ENCODE data around the gene BRI3.
A peak's percentile ranks its signal among the peaks of the same experiment; 100 is the strongest.

Gene BRI3, protein sequence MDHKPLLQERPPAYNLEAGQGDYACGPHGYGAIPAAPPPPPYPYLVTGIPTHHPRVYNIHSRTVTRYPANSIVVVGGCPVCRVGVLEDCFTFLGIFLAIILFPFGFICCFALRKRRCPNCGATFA

GRCh38 chr7:98280791-98281756 is at the start of gene BRI3:
BRI3 (plus strand) TSS chr7:98281686; CDS start chr7:98281796, 110 bp downstream.
- DNase-seq, result peak; percentile 85

DNA sequence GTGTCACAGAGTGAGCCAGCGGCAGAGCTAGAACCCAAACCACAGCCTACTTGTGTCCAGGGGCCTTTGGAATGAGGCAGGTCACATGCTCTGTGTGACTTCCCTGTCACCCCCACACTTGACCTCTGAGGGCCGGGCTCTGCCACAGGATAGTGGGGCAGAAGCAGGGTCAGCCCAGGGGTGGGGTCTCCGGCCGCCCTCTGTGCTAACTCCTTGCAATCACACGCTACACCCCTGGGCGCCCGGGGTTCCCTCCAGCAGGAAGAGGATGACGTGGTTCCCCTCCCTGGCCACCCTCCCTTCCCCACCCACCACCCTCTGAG is 49.3 kb upstream of the BRI3 start:
- no peak for DNase-seq

- DNase-seq, result no peak
Observed at GRCh38 chr7:98232799-98233198, 48.7 kb upstream of the BRI3 start.

DNA sequence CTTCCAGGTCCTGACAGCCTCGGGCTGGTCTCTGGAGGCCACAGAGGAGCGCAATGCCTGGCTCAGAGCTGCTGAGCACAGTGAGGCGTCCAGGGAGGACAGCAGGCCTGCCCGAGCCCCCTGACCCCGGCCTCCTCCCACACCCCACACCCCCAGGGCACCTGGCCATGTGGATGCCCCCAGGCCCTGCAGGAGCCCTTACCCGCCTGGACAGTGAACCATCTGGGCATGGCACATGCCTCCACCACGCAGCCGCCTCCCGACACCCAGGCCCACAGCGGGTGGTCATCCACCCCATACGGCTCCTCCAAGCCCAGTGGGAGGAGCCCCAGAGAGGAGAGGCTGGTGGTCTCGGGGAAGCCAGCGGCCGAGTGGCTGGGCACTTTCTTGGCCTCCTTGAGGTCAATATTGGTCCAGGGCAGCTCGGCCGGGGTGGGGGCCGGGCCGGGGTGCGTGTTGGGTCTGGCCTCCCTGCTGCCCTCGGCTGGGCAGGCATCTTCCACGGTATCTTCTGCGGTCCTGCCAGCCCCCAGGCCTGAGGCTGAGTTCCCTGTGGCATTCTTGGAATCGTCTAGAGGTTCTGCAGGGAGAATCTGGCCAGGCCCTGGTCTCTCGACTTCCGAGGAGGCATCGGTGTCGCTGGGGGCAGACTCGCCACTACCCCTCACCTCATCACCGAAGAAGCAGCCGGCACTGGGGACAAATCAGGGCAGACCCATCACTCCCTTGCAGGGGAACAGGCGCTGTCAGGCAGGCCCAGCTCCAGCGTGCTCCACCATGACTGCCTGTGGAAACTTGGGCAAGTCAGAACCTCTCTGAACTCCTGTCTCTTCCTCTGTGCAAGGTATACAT is 48.0 kb upstream of the BRI3 start:
- no peak for DNase-seq

GRCh38 chr7:98234429-98235147 is 46.9 kb upstream of the BRI3 start:
- DNase-seq, result no peak

- no peak for DNase-seq
Observed at GRCh38 chr7:98235901-98236300, 45.6 kb upstream of the BRI3 start.

DNA sequence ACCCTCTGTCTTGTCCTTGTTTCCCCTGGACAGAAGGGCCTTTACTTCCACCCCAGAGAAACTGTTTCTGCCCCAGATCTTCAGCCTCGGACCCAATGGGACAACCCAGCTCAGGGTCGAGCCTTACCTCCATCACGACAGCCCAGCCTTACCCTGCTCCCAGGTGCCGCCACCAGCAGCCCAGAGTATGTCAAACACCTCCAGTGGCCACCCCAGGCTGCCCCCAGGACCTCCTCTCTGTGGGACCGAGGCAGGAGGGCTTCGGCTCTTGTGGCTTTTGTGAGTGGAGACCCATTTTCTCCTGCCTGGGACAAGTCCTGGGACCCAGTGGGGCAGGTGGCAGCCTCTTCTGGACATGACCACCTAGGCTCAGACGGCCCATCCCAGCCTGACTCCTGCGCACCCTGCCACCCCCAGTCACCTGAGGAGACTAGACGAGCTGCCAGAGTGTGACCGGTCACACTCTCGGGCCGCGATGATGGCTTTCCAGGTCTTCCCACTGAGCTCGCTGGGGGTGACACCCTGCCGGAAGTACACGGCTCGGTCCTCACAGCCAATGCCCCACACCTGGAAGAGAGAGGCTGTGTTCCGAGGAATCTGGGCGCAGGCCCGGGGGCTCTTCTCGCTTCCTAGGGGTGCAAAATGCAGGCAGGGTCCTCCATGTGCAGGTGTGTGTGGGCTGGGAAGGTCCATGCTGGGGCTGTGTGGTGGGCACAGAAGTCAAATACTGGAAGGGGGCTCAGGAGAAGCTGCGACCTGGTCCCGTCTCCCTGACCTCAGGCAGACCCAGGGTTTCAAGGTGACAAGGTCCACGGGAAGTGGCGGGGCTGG is 44.9 kb upstream of the BRI3 start:
- DNase-seq, result no peak

GRCh38 chr7:98238076-98238475 is 43.4 kb upstream of the BRI3 start:
- DNase-seq, result no peak

DNA sequence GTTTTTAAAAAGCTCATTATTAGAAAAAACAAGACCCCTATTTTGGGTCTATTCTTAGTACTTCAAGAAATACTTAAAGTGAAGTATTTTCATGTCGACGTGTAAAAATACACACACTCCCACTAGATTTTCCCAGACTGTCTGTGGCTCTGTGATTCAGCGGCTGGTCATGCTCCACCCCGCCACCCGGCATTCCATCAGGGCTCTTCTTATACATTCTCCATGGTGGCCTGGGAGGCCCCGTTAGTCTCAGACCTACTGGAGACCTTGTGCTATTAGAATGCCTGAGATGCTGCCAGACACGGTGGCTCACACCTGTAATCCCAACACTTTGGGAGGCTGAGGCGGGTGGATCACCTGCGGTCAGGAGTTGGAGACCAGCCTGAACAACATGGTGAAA is 42.5 kb upstream of the BRI3 start:
- no peak for DNase-seq

- no peak for DNase-seq
Observed at GRCh38 chr7:98240961-98241673, 40.4 kb upstream of the BRI3 start.

GRCh38 chr7:98241674-98242241 is 39.7 kb upstream of the BRI3 start:
- no peak for DNase-seq

GRCh38 chr7:98242342-98242741 is 39.1 kb upstream of the BRI3 start:
- no peak for DNase-seq

- no peak for DNase-seq
Observed at GRCh38 chr7:98242934-98243333, 38.6 kb upstream of the BRI3 start.

- no peak for DNase-seq
Observed at GRCh38 chr7:98244871-98245270, 36.6 kb upstream of the BRI3 start.

GRCh38 chr7:98248156-98248555 is 33.3 kb upstream of the BRI3 start:
- no peak for DNase-seq

DNA sequence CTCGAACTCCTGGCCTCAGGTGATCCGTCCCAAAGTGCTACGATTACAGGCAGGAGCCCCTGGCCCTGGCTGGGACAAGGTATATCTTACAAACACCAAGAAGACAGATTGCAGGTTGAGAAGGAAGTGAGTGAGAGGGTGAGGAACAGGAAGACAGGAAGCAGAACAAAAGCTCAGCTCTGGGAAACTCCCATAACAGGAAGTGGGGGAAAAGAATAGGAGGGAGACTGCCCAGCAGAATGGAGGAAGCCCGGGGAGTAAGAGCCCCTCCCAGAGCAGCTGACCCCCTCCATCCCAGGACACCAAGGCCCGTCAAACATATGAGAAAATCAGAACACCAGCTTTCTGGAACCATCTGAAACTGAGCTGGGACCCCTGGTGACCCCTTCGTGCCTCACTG is 32.4 kb upstream of the BRI3 start:
- DNase-seq, result no peak

GRCh38 chr7:98250789-98251188 is 30.7 kb upstream of the BRI3 start:
- DNase-seq, result peak; percentile 18

GRCh38 chr7:98251231-98251600 is 30.3 kb upstream of the BRI3 start:
- DNase-seq, result no peak

DNA sequence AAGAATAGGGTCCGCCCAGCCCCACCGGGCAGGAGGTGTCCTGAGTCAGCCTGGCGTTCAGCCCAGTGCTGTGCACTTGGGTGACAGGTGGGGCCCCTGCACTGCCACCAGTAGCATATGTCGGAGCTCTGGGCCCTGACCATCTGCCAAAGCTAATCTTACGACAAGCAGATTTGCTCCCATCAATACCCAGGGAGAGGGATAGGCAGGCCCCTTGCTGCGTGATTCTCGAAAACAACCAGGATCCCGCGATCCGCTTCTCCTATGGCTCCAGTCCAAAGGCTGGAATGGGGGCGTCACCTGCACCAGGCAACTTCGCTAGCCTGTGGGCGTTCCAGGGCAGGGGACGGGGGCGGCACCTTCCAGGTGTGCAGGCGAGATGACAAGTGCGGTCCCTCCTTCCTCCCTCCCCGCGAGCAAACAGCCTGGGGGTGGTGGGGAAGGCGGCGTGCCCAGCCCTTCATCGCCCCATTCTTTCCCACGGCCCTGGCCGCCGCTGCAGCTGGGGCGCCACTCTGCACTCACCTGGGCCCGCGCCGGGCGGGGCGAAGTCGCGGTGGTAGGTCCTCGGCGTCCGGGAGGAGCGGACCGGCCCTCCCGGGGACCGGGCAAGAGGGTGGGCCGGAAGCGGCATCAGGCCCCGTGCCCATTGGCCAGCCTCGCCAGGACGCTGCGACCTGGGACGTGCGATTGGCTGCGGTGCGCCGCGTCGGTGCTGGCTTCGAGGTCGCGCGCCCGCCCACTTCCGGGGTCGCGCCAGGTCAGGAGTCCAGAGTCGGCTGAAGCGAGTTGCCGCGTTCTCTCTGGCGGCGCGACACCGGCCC is 29.7 kb upstream of the BRI3 start, which contains the start of gene TECPR1:
TSS of gene TECPR1 (minus strand) at position 632 of the 824 bp plus-strand sequence. CDS start 6,086 bp downstream, outside the sequence.
- peak; percentile 70 for DNase-seq
